GM23248 (cell line): ENCODE results near the gene CACNB3. TPM values are rescaled to one million over a fixed set of nuclear protein-coding genes. Genes with fewer than 3 reads are reported as not detected.

Experiments used
- DNase-seq: peaks from one replicate; pipeline ENCODE4 v3.0.0-alpha.2; 2015
- H2AFZ ChIP-seq: fragments of 200-600 bp; sonication (generic); 2 replicates; pipeline ENCODE4 v1.6.1; 2016; ENCODE audit warnings: antibody characterized with exemption
- H3F3A ChIP-seq: fragments of 200-600 bp; sonication (generic); 2 replicates; pipeline ENCODE4 v1.6.1; 2016; ENCODE audit warnings: mild to moderate bottlenecking, antibody characterized with exemption, mixed run types; ENCODE audit not compliant: insufficient read depth
- H3K27ac ChIP-seq: fragments of 200-600 bp; sonication (generic); 2 replicates; pipeline ENCODE4 v1.5.1; 2016; ENCODE audit warnings: mild to moderate bottlenecking
- H3K27me3 ChIP-seq: fragments of 200-600 bp; sonication (generic); replicated peaks from 2 replicates; pipeline ENCODE4 v1.6.1; 2016; ENCODE audit warnings: mild to moderate bottlenecking; ENCODE audit not compliant: insufficient read depth
- H3K36me3 ChIP-seq: fragments of 200-600 bp; sonication (generic); 2 replicates; pipeline ENCODE4 v1.6.1; 2016; ENCODE audit warnings: low read depth, mild to moderate bottlenecking
- H3K4me1 ChIP-seq: fragments of 200-600 bp; sonication (generic); 2 replicates; pipeline ENCODE4 v1.6.1; 2016; ENCODE audit warnings: mild to moderate bottlenecking; ENCODE audit not compliant: insufficient read depth
- H3K4me2 ChIP-seq: fragments of 200-600 bp; sonication (generic); one replicate; pipeline ENCODE4 v1.6.1; 2016; ENCODE audit warnings: mild to moderate bottlenecking; ENCODE audit not compliant: unreplicated experiment
- H3K4me3 ChIP-seq: fragments of 200-600 bp; sonication (generic); 2 replicates; pipeline ENCODE4 v1.5.1; 2016; ENCODE audit warnings: mild to moderate bottlenecking
- H3K79me2 ChIP-seq: fragments of 200-600 bp; sonication (generic); 2 replicates; pipeline ENCODE4 v1.6.1; 2016; ENCODE audit warnings: mild to moderate bottlenecking; ENCODE audit not compliant: insufficient read depth
- H3K9ac ChIP-seq: fragments of 200-600 bp; sonication (generic); 2 replicates; pipeline ENCODE4 v1.6.1; 2016; ENCODE audit warnings: mild to moderate bottlenecking
- H3K9me2 ChIP-seq: fragments of 200-600 bp; sonication (generic); 2 replicates; pipeline ENCODE4 v1.6.1; 2016; ENCODE audit warnings: mixed run types, mild to moderate bottlenecking, moderate library complexity; ENCODE audit not compliant: insufficient read depth
- H3K9me3 ChIP-seq: fragments of 200-600 bp; sonication (generic); one replicate; pipeline ENCODE4 v1.6.1; 2017; ENCODE audit warnings: low read depth
- H4K20me1 ChIP-seq: fragments of 200-600 bp; sonication (generic); 2 replicates; pipeline ENCODE4 v1.6.0; 2016; ENCODE audit not compliant: insufficient read depth
- EZH2 ChIP-seq: fragments of 200-600 bp; sonication (generic); IDR thresholded peaks from 2 replicates; pipeline ENCODE4 v1.6.1; 2018; ENCODE audit warnings: antibody characterized with exemption, mild to moderate bottlenecking; ENCODE audit not compliant: insufficient read depth, poor library complexity, severe bottlenecking
- EZH2phosphoT487 ChIP-seq: fragments of 200-600 bp; sonication (generic); IDR thresholded peaks from 2 replicates; pipeline ENCODE4 v1.6.1; 2018; ENCODE audit warnings: antibody characterized with exemption, moderate library complexity, mild to moderate bottlenecking, low read depth; ENCODE audit not compliant: insufficient read depth
- WGBS, 2 experiments: methylation state at CpG; one replicate each; pipeline ENCODE4 v1.1.6; 2015 to 2017; ENCODE audit warnings: low lambda C conversion rate in 2 of 2, low coverage in 1 of 2; ENCODE audit errors: missing lambda C conversion rate in 2 of 2; 5-methylcytosine and 5-hydroxymethylcytosine counted together
- in situ Hi-C: fragments of 300-500 bp; cut with MboI; formaldehyde crosslinking; loops from 2 replicates; pipeline ENCODE4 v1.15.0; 2020
- polyA plus RNA-seq: library from polyadenylated mRNA; unstranded; fragments of >200 nt; fragmentation: Nextera tagmentation; extraction: Ambion mirVana; gene quantifications from 2 replicates; pipeline ENCODE4 v1.2.1, GENCODE V29; 2016
- total RNA-seq: library from RNA; depleted of rRNA; stranded (reverse); fragments of >200 nt; shearing (Covaris generic); gene quantifications from 2 replicates; pipeline ENCODE4 v1.2.3, GENCODE V29; 2014

The CACNB3 gene
- total and polyA plus RNA-seq, 2 experiments from 2014 or later = 22.6 to 26.8 TPM

GRCh38 chr12:48827513-48828096, 9.3 kb downstream of the CACNB3 start:
- Histone ChIP-seq H3K4me3 (no peak overlapping the region), H3K4me2 (no peak overlapping the region), H3K9me3 (no peaks in the 10 kb centered on the region), H3K79me2 (no peaks in the 10 kb centered on the region), H2AFZ (no peak overlapping the region), H3K27me3 (no peaks in the 10 kb centered on the region), H3K9ac (no peak overlapping the region), H3K9me2 (no peaks in the 10 kb centered on the region), H3F3A (no peaks in the 10 kb centered on the region), H3K27ac (no peak overlapping the region), H3K4me1 (no peaks in the 10 kb centered on the region), H4K20me1 (no peaks in the 10 kb centered on the region), H3K36me3 (peaks cover 5% of the 10 kb centered on the region; the same call in 1 of the 2 replicates)
- 93 to 96% methylated on average over 15 to 16 of the region's 17 CpGs for WGBS, 2 experiments
- in situ Hi-C loops = no loop called here
- TF ChIP-seq EZH2phosphoT487 = no peak
- no peak for TF ChIP-seq EZH2
- DNase-seq = no peak

GRCh38 chr12:48828293-48828692, 10.0 kb downstream of the CACNB3 start:
- TF ChIP-seq EZH2phosphoT487 (no peak), EZH2 (no peak)
- Histone ChIP-seq H2AFZ (no peak overlapping the region), H3K27me3 (no peaks in the 10 kb centered on the region), H3K4me1 (no peaks in the 10 kb centered on the region), H3K9ac (no peak overlapping the region), H3K4me3 (no peak overlapping the region), H3K9me2 (no peaks in the 10 kb centered on the region), H3K4me2 (no peak overlapping the region), H3K79me2 (no peaks in the 10 kb centered on the region), H3F3A (no peaks in the 10 kb centered on the region), H3K36me3 (peaks cover 9% of the 10 kb centered on the region; the same call in 1 of the 2 replicates), H3K27ac (no peak overlapping the region), H4K20me1 (no peaks in the 10 kb centered on the region), H3K9me3 (no peaks in the 10 kb centered on the region)
- in situ Hi-C loops = no loop called here
- no peak for DNase-seq
- 17 to 20% methylated on average over 2 of the region's 2 CpGs for WGBS, 2 experiments

GRCh38 chr12:48828841-48829575, 10.7 kb downstream of the CACNB3 start:
- WGBS, 2 experiments = 88 to 91% methylated on average over 15 to 16 of the region's 16 CpGs
- Histone ChIP-seq H3K27me3 (no peaks in the 10 kb centered on the region), H3K9ac (no peak overlapping the region), H3K9me2 (no peaks in the 10 kb centered on the region), H3F3A (no peaks in the 10 kb centered on the region), H4K20me1 (no peaks in the 10 kb centered on the region), H3K4me1 (no peaks in the 10 kb centered on the region), H3K27ac (no peak overlapping the region), H3K4me2 (no peak overlapping the region), H3K79me2 (no peaks in the 10 kb centered on the region), H2AFZ (no peak overlapping the region), H3K4me3 (no peak overlapping the region), H3K36me3 (peaks cover 16% of the 10 kb centered on the region; the same call in 1 of the 2 replicates), H3K9me3 (no peaks in the 10 kb centered on the region)
- no peak for TF ChIP-seq EZH2phosphoT487
- no peak for TF ChIP-seq EZH2
- in situ Hi-C loops = no loop called here
- DNase-seq = no peak

GRCh38 chr12:48831257-48831656, 13.0 kb downstream of the CACNB3 start:
- H3K9me2 ChIP-seq = no peaks in the 10 kb centered on the region
- H4K20me1 ChIP-seq = no peaks in the 10 kb centered on the region
- H3K4me2 ChIP-seq = no peak overlapping the region
- TF ChIP-seq EZH2 = no peak
- no peak for TF ChIP-seq EZH2phosphoT487
- H3K79me2 ChIP-seq = no peaks in the 10 kb centered on the region
- in situ Hi-C loops = no loop called here
- H2AFZ ChIP-seq = no peak overlapping the region
- peaks cover 30% of the 10 kb centered on the region; the same call in 1 of the 2 replicates for H3K36me3 ChIP-seq
- H3F3A ChIP-seq = no peaks in the 10 kb centered on the region
- H3K27ac ChIP-seq = no peak overlapping the region
- no peak overlapping the region for H3K9ac ChIP-seq
- H3K4me3 ChIP-seq = no peak overlapping the region
- H3K9me3 ChIP-seq = no peaks in the 10 kb centered on the region
- 85% methylated on average over 6 of the region's 6 CpGs for WGBS, 2 experiments
- no peaks in the 10 kb centered on the region for H3K27me3 ChIP-seq
- DNase-seq = no peak
- no peaks in the 10 kb centered on the region for H3K4me1 ChIP-seq
